BE2C (cell line): ENCODE measurements around the gene HSD17B1.

ENCODE experiments used
- DNase-seq: peaks from one replicate; pipeline ENCODE4 v3.0.0-alpha.2; 2020
- H3K27me3 ChIP-seq: fragments of 250-450 bp; sonication (Bioruptor Pico); 2 replicates; pipeline ENCODE4 v1.5.1; 2020; ENCODE audit warnings: mild to moderate bottlenecking
- H3K36me3 ChIP-seq: fragments of 250-450 bp; sonication (Bioruptor Pico); 2 replicates; pipeline ENCODE4 v1.5.1; 2020; ENCODE audit warnings: mild to moderate bottlenecking
- H3K4me1 ChIP-seq: fragments of 250-450 bp; sonication (Bioruptor Pico); 2 replicates; pipeline ENCODE4 v1.5.1; 2020
- H3K4me3 ChIP-seq: 2 replicates; pipeline ENCODE4 v1.5.1; 2011; ENCODE audit warnings: low read depth, low read length
- H3K9me3 ChIP-seq: fragments of 250-450 bp; sonication (Bioruptor Pico); 2 replicates; pipeline ENCODE4 v1.5.1; 2020
- CTCF ChIP-seq: IDR thresholded peaks from 2 replicates; pipeline ENCODE4 v1.5.1; 2012; ENCODE audit warnings: mild to moderate bottlenecking, low read depth, low read length

Gene HSD17B1

GRCh38 chr17:42566215-42566882 lies 13.6 kb downstream of the HSD17B1 start:
- Histone ChIP-seq H3K27me3 (no peaks in the 10 kb centered on the region), H3K4me3 (peak overlapping the region; percentile 88), H3K4me1 (no peaks in the 10 kb centered on the region; the same call in none of the 2 replicates), H3K9me3 (no peaks in the 10 kb centered on the region), H3K36me3 (peaks cover 52% of the 10 kb centered on the region)
- no peak for DNase-seq
- TF ChIP-seq CTCF, result no peak

- TF ChIP-seq CTCF, result no peak
- Histone ChIP-seq H3K36me3 (peaks cover 59% of the 10 kb centered on the region), H3K9me3 (no peaks in the 10 kb centered on the region), H3K27me3 (no peaks in the 10 kb centered on the region), H3K4me1 (no peaks in the 10 kb centered on the region; the same call in none of the 2 replicates), H3K4me3 (peak within 1 kb of the TSS; percentile 88)
- peak; percentile 96 for DNase-seq
Observed at GRCh38 chr17:42566883-42567573, 14.3 kb downstream of the HSD17B1 start, which contains the start of gene MLX. MLX (plus strand) TSS chr17:42567100; CDS start chr17:42567125, 25 bp downstream.

GRCh38 chr17:42568341-42569111 lies 15.8 kb downstream of the HSD17B1 start:
- H3K4me1 ChIP-seq, result no peaks in the 10 kb centered on the region; the same call in none of the 2 replicates
- no peak for TF ChIP-seq CTCF
- no peak for DNase-seq
- no peaks in the 10 kb centered on the region for H3K9me3 ChIP-seq
- no peaks in the 10 kb centered on the region for H3K27me3 ChIP-seq
- H3K36me3 ChIP-seq, result peaks cover 72% of the 10 kb centered on the region
- no peak overlapping the region for H3K4me3 ChIP-seq

GRCh38 chr17:42571435-42572225 lies 18.9 kb downstream of the HSD17B1 start:
- no peak for TF ChIP-seq CTCF
- Histone ChIP-seq H3K9me3 (no peaks in the 10 kb centered on the region), H3K36me3 (peaks cover 69% of the 10 kb centered on the region)

GRCh38 chr17:42573095-42573494 lies 20.4 kb downstream of the HSD17B1 start:
- Histone ChIP-seq H3K4me1 (no peaks in the 10 kb centered on the region; the same call in none of the 2 replicates), H3K9me3 (no peaks in the 10 kb centered on the region), H3K36me3 (peaks cover 69% of the 10 kb centered on the region), H3K4me3 (no peak overlapping the region), H3K27me3 (no peaks in the 10 kb centered on the region)
- no peak for TF ChIP-seq CTCF
- DNase-seq, result no peak

More at GRCh38 chr17:42571435-42572225, 18.9 kb downstream of the HSD17B1 start:
- no peaks in the 10 kb centered on the region; the same call in 1 of the 2 replicates for H3K4me1 ChIP-seq
- H3K4me3 ChIP-seq, result no peak overlapping the region
- no peak for DNase-seq
- H3K27me3 ChIP-seq, result no peaks in the 10 kb centered on the region
